Measurements from ENCODE around the gene ZNF335.

The ZNF335 gene, protein sequence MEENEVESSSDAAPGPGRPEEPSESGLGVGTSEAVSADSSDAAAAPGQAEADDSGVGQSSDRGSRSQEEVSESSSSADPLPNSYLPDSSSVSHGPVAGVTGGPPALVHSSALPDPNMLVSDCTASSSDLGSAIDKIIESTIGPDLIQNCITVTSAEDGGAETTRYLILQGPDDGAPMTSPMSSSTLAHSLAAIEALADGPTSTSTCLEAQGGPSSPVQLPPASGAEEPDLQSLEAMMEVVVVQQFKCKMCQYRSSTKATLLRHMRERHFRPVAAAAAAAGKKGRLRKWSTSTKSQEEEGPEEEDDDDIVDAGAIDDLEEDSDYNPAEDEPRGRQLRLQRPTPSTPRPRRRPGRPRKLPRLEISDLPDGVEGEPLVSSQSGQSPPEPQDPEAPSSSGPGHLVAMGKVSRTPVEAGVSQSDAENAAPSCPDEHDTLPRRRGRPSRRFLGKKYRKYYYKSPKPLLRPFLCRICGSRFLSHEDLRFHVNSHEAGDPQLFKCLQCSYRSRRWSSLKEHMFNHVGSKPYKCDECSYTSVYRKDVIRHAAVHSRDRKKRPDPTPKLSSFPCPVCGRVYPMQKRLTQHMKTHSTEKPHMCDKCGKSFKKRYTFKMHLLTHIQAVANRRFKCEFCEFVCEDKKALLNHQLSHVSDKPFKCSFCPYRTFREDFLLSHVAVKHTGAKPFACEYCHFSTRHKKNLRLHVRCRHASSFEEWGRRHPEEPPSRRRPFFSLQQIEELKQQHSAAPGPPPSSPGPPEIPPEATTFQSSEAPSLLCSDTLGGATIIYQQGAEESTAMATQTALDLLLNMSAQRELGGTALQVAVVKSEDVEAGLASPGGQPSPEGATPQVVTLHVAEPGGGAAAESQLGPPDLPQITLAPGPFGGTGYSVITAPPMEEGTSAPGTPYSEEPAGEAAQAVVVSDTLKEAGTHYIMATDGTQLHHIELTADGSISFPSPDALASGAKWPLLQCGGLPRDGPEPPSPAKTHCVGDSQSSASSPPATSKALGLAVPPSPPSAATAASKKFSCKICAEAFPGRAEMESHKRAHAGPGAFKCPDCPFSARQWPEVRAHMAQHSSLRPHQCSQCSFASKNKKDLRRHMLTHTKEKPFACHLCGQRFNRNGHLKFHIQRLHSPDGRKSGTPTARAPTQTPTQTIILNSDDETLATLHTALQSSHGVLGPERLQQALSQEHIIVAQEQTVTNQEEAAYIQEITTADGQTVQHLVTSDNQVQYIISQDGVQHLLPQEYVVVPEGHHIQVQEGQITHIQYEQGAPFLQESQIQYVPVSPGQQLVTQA (N-terminal part only)

DNA sequence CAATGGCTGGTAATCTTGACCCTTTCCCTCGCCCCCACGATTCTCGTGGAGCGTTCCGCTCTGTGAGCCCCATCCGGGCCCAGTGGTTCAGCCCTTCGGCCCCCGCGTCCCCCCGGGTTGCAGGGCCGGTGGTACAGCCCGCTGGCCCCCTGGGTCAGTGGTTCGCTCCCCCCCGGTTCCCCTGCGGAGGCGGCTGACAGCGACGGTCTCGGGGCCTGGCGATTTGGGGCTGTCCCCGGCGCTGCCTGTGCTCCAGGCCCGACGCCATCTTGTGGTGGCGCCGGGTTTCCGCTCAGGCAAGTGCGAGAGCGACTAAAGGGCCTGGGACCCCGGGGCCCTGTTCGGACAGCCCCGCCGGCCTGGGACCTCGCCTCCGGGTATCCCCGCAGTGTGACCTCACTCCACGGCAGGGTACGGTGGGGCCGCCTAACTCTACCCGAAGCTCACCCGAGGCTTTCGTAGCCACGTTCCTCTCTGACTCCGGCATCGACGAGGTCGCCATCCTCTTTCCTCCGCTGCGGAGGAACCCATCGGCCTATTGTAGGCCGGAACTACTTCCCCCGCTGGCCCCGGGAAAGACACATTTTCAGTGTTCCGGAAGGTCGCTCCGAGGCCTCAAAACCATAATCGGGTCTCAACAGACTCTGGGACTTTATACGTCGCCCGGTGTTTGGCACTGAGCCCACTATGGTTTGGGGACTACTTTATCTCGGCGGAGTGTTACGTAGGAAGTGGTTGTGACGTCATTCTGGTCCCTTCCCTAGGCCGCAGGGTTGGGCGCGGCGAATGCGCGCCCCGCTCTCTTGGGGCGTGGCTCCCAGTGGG lies at the start of gene ZNF335:
TSS of gene ZNF335 (minus strand) at position 529 of the 825 bp plus-strand sequence. CDS start 793 bp downstream, outside the sequence.
- H3K4me3 ChIP-seq (ENCODE audit: low read depth in 1 of 2, low read length in 2 of 2): peak within 1 kb of the TSS; percentile 73 to 97
- peak within 1 kb of the TSS; percentile 90 for H3K27ac ChIP-seq (ENCODE audit: low read depth, low read length)
- H3K4me1 ChIP-seq (ENCODE audit: insufficient read depth, low read length): peaks cover 20% of the 10 kb centered on the region
- no peaks in the 10 kb centered on the region for H3K27me3 ChIP-seq (ENCODE audit: control insufficient read depth in 1 of 2, insufficient read depth in 2 of 2, low read length in 2 of 2)
- H3K36me3 ChIP-seq (ENCODE audit: insufficient read depth, low read length): peaks cover 26% of the 10 kb centered on the region
- no peaks in the 10 kb centered on the region for H3K9me3 ChIP-seq (ENCODE audit: low read length)
- H3K9ac ChIP-seq (ENCODE audit: low read length): peak within 1 kb of the TSS; percentile 94

DNA sequence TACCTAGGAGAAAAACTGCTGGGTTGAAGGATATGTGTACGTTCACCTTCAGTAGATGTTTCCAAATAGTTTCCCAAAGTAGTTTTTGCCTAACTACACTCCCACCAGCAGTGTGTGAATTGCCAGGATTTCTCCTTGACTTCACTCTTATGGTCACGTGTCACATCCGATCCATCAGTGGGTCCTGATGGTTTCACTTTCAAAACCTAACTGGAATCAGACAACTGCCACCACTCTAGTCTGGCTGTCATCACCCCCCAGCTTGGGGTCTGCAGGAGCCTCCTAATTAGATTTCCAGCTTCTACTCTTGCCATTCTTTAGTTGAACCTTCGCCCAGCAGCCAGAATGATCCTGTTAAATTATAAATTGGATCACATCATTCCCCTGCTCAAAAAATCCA lies 48.6 kb upstream of the ZNF335 start:
- H3K9me3 ChIP-seq (ENCODE audit: low read length): no peaks in the 10 kb centered on the region
- H3K4me1 ChIP-seq (ENCODE audit: insufficient read depth, low read length): no peaks in the 10 kb centered on the region
- H3K27ac ChIP-seq (ENCODE audit: low read depth, low read length): no peak overlapping the region
- no peak overlapping the region for H3K9ac ChIP-seq (ENCODE audit: low read length)
- H3K36me3 ChIP-seq (ENCODE audit: insufficient read depth, low read length): no peaks in the 10 kb centered on the region
- H3K27me3 ChIP-seq (ENCODE audit: control insufficient read depth in 1 of 2, insufficient read depth in 2 of 2, low read length in 2 of 2): peaks cover 20 to 57% of the 10 kb centered on the region in 2 donors
- H3K4me3 ChIP-seq (ENCODE audit: low read depth in 1 of 2, low read length in 2 of 2): no peak overlapping the region

DNA sequence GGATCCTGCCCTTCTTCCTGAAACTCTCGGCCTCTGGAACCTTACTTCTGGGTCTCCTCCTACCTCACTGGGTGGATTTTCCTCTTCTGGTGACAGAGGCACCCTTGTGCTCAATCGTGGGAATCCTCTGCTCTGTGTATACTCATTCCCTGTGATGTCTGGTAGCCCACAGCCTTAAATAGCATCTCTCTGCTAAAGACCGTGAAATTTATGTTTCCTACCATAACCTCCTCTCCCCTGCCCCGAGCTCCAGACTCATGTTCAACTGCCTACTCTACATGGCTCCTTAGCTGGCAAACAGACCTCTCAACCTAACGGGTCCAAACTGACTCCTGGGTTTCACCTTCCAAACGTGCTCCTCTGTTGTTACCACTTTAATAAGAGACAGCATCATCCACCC lies 46.6 kb upstream of the ZNF335 start:
- H3K9ac ChIP-seq (ENCODE audit: low read length): no peak overlapping the region
- H3K4me1 ChIP-seq (ENCODE audit: insufficient read depth, low read length): no peaks in the 10 kb centered on the region
- H3K27ac ChIP-seq (ENCODE audit: low read depth, low read length): no peak overlapping the region
- peaks cover 21 to 53% of the 10 kb centered on the region in 2 donors for H3K27me3 ChIP-seq (ENCODE audit: control insufficient read depth in 1 of 2, insufficient read depth in 2 of 2, low read length in 2 of 2)
- H3K4me3 ChIP-seq (ENCODE audit: low read depth in 1 of 2, low read length in 2 of 2): no peak overlapping the region
- H3K36me3 ChIP-seq (ENCODE audit: insufficient read depth, low read length): no peaks in the 10 kb centered on the region
- no peaks in the 10 kb centered on the region for H3K9me3 ChIP-seq (ENCODE audit: low read length)

DNA sequence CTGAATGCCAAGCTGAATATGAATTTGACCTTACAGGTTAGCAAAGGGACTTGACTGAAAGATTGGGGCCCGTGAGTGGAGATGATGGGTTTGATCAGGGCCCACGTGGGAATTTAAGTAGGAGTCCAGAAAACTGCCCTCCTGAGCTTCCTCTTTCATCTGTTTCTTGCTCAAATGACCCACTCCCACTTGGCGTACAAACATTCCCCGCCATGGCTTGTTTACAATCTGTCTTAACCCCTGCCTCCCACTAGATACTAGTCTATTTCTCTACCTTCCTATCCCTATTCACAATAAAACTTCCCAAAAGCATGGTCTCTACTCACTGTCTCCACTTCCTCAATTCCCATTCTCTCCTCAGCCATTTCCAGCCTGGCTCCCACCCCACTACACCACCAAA lies 46.1 kb upstream of the ZNF335 start:
- Histone ChIP-seq H3K4me1 (ENCODE audit: insufficient read depth, low read length) (no peaks in the 10 kb centered on the region), H3K9ac (ENCODE audit: low read length) (no peak overlapping the region), H3K27ac (ENCODE audit: low read depth, low read length) (no peak overlapping the region), H3K4me3 (ENCODE audit: low read depth in 1 of 2, low read length in 2 of 2) (no peak overlapping the region), H3K36me3 (ENCODE audit: insufficient read depth, low read length) (no peaks in the 10 kb centered on the region), H3K9me3 (ENCODE audit: low read length) (no peaks in the 10 kb centered on the region), H3K27me3 (ENCODE audit: control insufficient read depth in 1 of 2, insufficient read depth in 2 of 2, low read length in 2 of 2) (peaks cover 21 to 53% of the 10 kb centered on the region in 2 donors)

DNA sequence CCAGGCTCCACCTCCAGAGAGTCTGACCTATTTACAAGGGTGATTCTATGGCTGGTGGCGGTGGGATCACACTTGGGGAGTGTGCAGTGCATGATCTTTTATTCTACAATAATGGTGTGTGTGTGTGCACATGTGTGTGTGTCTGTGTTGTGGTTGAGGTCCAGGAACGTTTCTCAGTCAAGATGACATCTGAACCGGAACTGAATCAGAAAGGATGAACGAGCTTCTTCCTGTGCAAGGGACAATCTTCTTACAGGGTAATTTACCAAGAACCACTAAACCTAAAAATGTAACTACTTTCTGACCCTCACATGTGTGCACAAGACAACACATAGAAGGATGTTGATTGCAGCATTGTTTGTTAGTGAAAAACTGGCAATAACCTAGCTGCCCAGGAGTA lies 45.3 kb upstream of the ZNF335 start:
- Histone ChIP-seq H3K27me3 (ENCODE audit: control insufficient read depth in 1 of 2, insufficient read depth in 2 of 2, low read length in 2 of 2) (peaks cover 21 to 58% of the 10 kb centered on the region in 2 donors), H3K4me1 (ENCODE audit: insufficient read depth, low read length) (no peaks in the 10 kb centered on the region), H3K27ac (ENCODE audit: low read depth, low read length) (no peak overlapping the region), H3K4me3 (ENCODE audit: low read depth in 1 of 2, low read length in 2 of 2) (no peak overlapping the region), H3K9me3 (ENCODE audit: low read length) (no peaks in the 10 kb centered on the region), H3K9ac (ENCODE audit: low read length) (no peak overlapping the region), H3K36me3 (ENCODE audit: insufficient read depth, low read length) (no peaks in the 10 kb centered on the region)

DNA sequence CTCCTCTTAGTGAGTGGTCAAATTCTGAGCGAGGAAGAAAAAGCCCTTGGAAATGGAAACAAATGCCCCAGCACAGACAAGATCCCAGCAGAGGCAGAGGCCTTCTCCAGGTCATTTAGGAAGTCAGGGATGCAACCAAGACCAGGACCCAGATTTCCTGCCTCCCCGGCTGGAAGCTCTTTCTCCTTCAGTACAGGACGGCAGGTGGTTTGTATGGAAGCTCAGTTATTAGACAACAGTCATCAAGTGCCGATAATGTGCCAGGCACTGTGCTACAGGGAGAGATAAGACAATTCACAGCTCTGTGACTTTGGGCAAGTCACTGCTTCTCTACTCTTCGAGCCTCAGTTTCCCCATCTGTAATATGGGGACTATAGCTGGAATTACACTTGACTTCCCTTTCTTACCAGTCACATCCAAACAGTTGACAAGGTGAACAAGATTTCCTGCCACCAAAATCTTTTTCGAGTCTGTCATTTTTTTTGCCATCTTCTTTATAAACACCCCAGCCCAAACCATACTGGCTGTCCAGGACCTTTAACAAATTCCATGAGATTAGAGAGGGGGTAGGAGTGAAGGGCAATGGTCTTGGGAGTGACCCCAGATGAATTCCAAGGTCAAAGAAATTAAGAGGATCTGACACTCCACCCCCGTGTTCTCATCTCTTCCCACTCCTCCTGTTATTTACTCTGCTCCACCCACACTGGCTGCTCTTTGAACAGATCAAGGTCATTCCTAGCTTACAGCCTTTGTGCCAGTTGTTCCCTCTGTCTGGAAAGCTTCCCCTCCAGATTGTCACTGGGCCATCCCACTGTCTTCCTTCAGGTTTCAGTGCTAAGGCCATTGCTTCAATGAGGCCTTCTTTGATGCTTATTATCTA lies 42.8 kb upstream of the ZNF335 start:
- no peak overlapping the region for H3K27ac ChIP-seq (ENCODE audit: low read depth, low read length)
- H3K27me3 ChIP-seq (ENCODE audit: control insufficient read depth in 1 of 2, insufficient read depth in 2 of 2, low read length in 2 of 2): peaks cover 33 to 62% of the 10 kb centered on the region in 2 donors
- H3K4me3 ChIP-seq (ENCODE audit: low read depth in 1 of 2, low read length in 2 of 2): no peak overlapping the region
- H3K9ac ChIP-seq (ENCODE audit: low read length): no peak overlapping the region
- H3K4me1 ChIP-seq (ENCODE audit: insufficient read depth, low read length): no peaks in the 10 kb centered on the region
- no peaks in the 10 kb centered on the region for H3K9me3 ChIP-seq (ENCODE audit: low read length)
- H3K36me3 ChIP-seq (ENCODE audit: insufficient read depth, low read length): no peaks in the 10 kb centered on the region

DNA sequence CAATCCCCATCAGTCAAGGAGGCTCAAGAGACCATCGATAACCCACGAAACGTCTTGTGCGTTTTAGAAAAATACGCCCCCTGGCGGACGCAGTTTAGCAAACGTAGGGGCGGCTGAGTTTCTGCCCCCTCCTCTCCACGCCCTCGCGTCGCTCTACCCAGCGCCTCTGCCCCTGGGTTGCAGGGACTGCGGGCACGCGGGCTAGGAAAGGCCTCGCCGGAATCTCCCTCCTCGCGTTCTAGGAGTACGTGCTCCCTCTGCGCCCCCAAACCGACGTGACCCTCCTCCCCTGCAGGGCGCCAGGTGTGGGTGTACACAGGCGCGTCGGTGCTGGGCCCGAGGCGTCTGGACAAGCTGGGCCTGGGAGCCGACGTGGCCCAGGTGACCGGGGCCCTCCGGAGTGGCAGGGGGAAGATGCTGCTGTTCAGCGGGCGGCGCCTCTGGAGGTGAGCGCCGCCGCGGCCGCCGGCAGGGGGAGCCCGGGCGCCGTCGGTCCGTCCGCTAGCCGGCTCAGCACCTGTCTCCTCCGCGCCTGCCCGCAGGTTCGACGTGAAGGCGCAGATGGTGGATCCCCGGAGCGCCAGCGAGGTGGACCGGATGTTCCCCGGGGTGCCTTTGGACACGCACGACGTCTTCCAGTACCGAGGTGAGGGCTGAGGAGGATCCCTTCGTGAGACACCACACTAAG lies 42.0 kb upstream of the ZNF335 start:
- H3K4me3 ChIP-seq (ENCODE audit: low read depth in 1 of 2, low read length in 2 of 2): no peak overlapping the region

DNA sequence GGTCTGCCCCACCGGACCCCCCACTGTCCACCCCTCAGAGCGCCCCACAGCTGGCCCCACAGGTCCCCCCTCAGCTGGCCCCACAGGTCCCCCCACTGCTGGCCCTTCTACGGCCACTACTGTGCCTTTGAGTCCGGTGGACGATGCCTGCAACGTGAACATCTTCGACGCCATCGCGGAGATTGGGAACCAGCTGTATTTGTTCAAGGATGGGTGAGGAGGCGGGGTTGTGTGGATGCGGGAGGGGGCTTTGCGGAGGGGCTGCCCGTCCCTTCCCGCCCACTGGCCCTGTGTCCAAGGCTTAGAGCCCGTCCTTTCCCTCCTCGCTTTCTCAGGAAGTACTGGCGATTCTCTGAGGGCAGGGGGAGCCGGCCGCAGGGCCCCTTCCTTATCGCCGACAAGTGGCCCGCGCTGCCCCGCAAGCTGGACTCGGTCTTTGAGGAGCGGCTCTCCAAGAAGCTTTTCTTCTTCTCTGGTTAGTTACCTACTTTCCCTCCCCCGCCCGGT lies 41.4 kb upstream of the ZNF335 start:
- no peak overlapping the region for H3K4me3 ChIP-seq (ENCODE audit: low read depth in 1 of 2, low read length in 2 of 2)
- H3K9me3 ChIP-seq (ENCODE audit: low read length): no peaks in the 10 kb centered on the region

More for the DNA sequence above, 42.0 kb upstream of the ZNF335 start:
- no peak overlapping the region for H3K9ac ChIP-seq (ENCODE audit: low read length)
- H3K4me1 ChIP-seq (ENCODE audit: insufficient read depth, low read length): no peaks in the 10 kb centered on the region
- H3K27ac ChIP-seq (ENCODE audit: low read depth, low read length): no peak overlapping the region
- H3K27me3 ChIP-seq (ENCODE audit: control insufficient read depth in 1 of 2, insufficient read depth in 2 of 2, low read length in 2 of 2): peaks cover 33 to 70% of the 10 kb centered on the region in 2 donors
- H3K36me3 ChIP-seq (ENCODE audit: insufficient read depth, low read length): no peaks in the 10 kb centered on the region
- no peaks in the 10 kb centered on the region for H3K9me3 ChIP-seq (ENCODE audit: low read length)

DNA sequence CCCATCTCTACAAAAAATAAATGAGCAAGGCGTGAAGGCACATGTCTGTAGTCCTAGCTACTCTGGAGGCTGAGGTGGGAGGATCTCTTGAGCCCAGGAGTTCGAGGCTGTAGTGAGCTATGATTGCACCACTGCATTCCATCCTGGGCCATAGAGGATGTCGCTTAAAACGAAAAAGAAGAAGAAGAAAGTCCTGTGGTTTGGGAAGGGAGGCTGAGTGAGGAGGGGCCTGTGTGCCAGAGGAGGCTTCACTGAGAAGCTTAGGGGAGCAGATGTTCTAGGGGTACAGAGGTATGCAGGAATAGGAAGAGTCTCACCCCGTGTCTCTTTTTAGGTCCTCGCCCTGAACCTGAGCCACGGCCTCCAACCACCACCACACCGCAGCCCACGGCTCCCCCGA lies 40.9 kb upstream of the ZNF335 start:
- Histone ChIP-seq H3K9me3 (ENCODE audit: low read length) (no peaks in the 10 kb centered on the region), H3K36me3 (ENCODE audit: insufficient read depth, low read length) (no peaks in the 10 kb centered on the region), H3K27ac (ENCODE audit: low read depth, low read length) (no peak overlapping the region), H3K9ac (ENCODE audit: low read length) (no peak overlapping the region), H3K27me3 (ENCODE audit: control insufficient read depth in 1 of 2, insufficient read depth in 2 of 2, low read length in 2 of 2) (peaks cover 30 to 74% of the 10 kb centered on the region in 2 donors), H3K4me3 (ENCODE audit: low read depth in 1 of 2, low read length in 2 of 2) (no peak overlapping the region), H3K4me1 (ENCODE audit: insufficient read depth, low read length) (no peaks in the 10 kb centered on the region)

More for the DNA sequence above, 41.4 kb upstream of the ZNF335 start:
- no peaks in the 10 kb centered on the region for H3K4me1 ChIP-seq (ENCODE audit: insufficient read depth, low read length)
- no peak overlapping the region for H3K27ac ChIP-seq (ENCODE audit: low read depth, low read length)
- peaks cover 30 to 73% of the 10 kb centered on the region in 2 donors for H3K27me3 ChIP-seq (ENCODE audit: control insufficient read depth in 1 of 2, insufficient read depth in 2 of 2, low read length in 2 of 2)
- no peak overlapping the region for H3K9ac ChIP-seq (ENCODE audit: low read length)
- H3K36me3 ChIP-seq (ENCODE audit: insufficient read depth, low read length): no peaks in the 10 kb centered on the region

Measured in muscle layer of colon (tissue), 2 donors.